GM06990 (cell line): Measurements from ENCODE around the gene CLVS2.

ENCODE experiments used
- DNase-seq: peaks from one replicate; pipeline ENCODE4 v3.0.0-alpha.2; 2011; ENCODE audit not compliant: insufficient read length; ENCODE audit errors: extremely low read depth
- H3K27me3 ChIP-seq: replicated peaks from 2 replicates; pipeline ENCODE4 v1.6.0; 2011; ENCODE audit warnings: low read length; ENCODE audit not compliant: control insufficient read depth, insufficient read depth
- H3K36me3 ChIP-seq: 2 replicates; pipeline ENCODE4 v1.5.1; 2011; ENCODE audit warnings: low read length; ENCODE audit not compliant: control insufficient read depth, insufficient read depth
- H3K4me3 ChIP-seq: replicated peaks from 2 replicates; pipeline ENCODE4 v1.5.1; 2011; ENCODE audit warnings: low read depth, mild to moderate bottlenecking, control low read depth, low read length
- CTCF ChIP-seq: IDR thresholded peaks from 2 replicates; pipeline ENCODE4 v1.5.1; 2011; ENCODE audit warnings: low read length, control low read depth, mild to moderate bottlenecking, inconsistent platforms; ENCODE audit not compliant: insufficient read depth, poor library complexity, severe bottlenecking

CLVS2 gene

GRCh38 chr6:122969999-122970533, 26.0 kb upstream of the CLVS2 start:
- TF ChIP-seq CTCF: no peak
- no peaks in the 10 kb centered on the region for H3K27me3 ChIP-seq
- no peak for DNase-seq
- H3K4me3 ChIP-seq: no peak overlapping the region
- no peaks in the 10 kb centered on the region for H3K36me3 ChIP-seq

GRCh38 chr6:122977180-122977579, 18.9 kb upstream of the CLVS2 start:
- Histone ChIP-seq H3K27me3 (no peaks in the 10 kb centered on the region), H3K36me3 (no peaks in the 10 kb centered on the region), H3K4me3 (no peak overlapping the region)
- no peak for DNase-seq
- no peak for TF ChIP-seq CTCF

GRCh38 chr6:122984393-122984792, 11.6 kb upstream of the CLVS2 start:
- no peak for TF ChIP-seq CTCF
- no peak for DNase-seq
- Histone ChIP-seq H3K27me3 (no peaks in the 10 kb centered on the region), H3K4me3 (no peak overlapping the region), H3K36me3 (no peaks in the 10 kb centered on the region)

GRCh38 chr6:122994256-122994655, 1.8 kb upstream of the CLVS2 start:
- no peak for TF ChIP-seq CTCF
- no peak for DNase-seq
- no peaks in the 10 kb centered on the region for H3K36me3 ChIP-seq
- no peak overlapping the region for H3K4me3 ChIP-seq
- H3K27me3 ChIP-seq: no peaks in the 10 kb centered on the region

GRCh38 chr6:122996794-122997505, 915 bp downstream of the CLVS2 start:
- Histone ChIP-seq H3K27me3 (no peaks in the 10 kb centered on the region), H3K36me3 (no peaks in the 10 kb centered on the region), H3K4me3 (no peak overlapping the region)
- no peak for DNase-seq
- TF ChIP-seq CTCF: no peak
